A549 treated with Mapracorat at 1 μM for 4 hours (cell line): ENCODE data around the gene CABP1. TPM values are rescaled to one million over a fixed set of nuclear protein-coding genes. Genes with fewer than 3 reads are reported as not detected.

Experiments
- total RNA-seq: library from RNA; stranded (reverse); fragments of 200-300 nt; extraction: Qiagen RNA extraction; gene quantifications from 5 replicates; pipeline ENCODE4 v1.2.3, GENCODE V29; 2022

Gene CABP1
- 0.14 to 0.33 TPM (median 0.22 TPM) in 5 replicates for total RNA-seq

GRCh38 chr12:120639771-120640721 is at the start of gene CABP1:
CABP1 (plus strand) TSS chr12:120640626; CDS start chr12:120640686, 60 bp downstream.

GRCh38 chr12:120686690-120687577 is 46.5 kb downstream of the CABP1 start, which contains the start of gene MLEC:
MLEC (plus strand) TSS chr12:120687149; CDS start chr12:120687297, 148 bp downstream.

GRCh38 chr12:120710031-120710804 is 69.8 kb downstream of the CABP1 start, which contains the start of gene UNC119B:
UNC119B (plus strand) TSS chr12:120710458; CDS start chr12:120710475, 17 bp downstream.

Other genes with a start within 250 kb of the CABP1 start
- gene COX6A1, start 202.5 kb upstream of the CABP1 start, total RNA-seq = 758 to 876 TPM (median 847 TPM) in 5 replicates
- 73.8 to 79.7 TPM (median 75.5 TPM) in 5 replicates for gene TRIAP1, start 194.2 kb upstream of the CABP1 start, total RNA-seq
- gene GATC, start 194.2 kb upstream of the CABP1 start, total RNA-seq = 20.0 to 26.4 TPM (median 22.3 TPM) in 5 replicates
- gene SRSF9, start 170.9 kb upstream of the CABP1 start, total RNA-seq = 185 to 229 TPM (median 212 TPM) in 5 replicates
- 544 to 693 TPM (median 587 TPM) in 5 replicates for gene DYNLL1, start 144.5 kb upstream of the CABP1 start, total RNA-seq
- 26.9 to 30.4 TPM (median 28.1 TPM) in 5 replicates for gene COQ5, start 111.5 kb upstream of the CABP1 start, total RNA-seq
- 93.9 to 107 TPM (median 98.6 TPM) in 5 replicates for gene RNF10, start 106.3 kb upstream of the CABP1 start, total RNA-seq
- 50.2 to 56.1 TPM (median 51.5 TPM) in 5 replicates for gene POP5, start 59.2 kb upstream of the CABP1 start, total RNA-seq
- 80.3 to 96.0 TPM (median 82.9 TPM) in 5 replicates for gene MLEC, start 46.5 kb downstream of the CABP1 start, total RNA-seq
- 23.4 to 28.2 TPM (median 26.7 TPM) in 5 replicates for gene UNC119B, start 69.8 kb downstream of the CABP1 start, total RNA-seq
- gene ACADS, start 85.2 kb downstream of the CABP1 start, total RNA-seq = 8.5 to 13.0 TPM (median 11.0 TPM) in 5 replicates